ENCODE measurements around the gene CRIM1. TPM values are rescaled to one million over a fixed set of nuclear protein-coding genes. Genes with fewer than 3 reads are reported as not detected.
A peak's percentile ranks its signal among the peaks of the same experiment; 100 is the strongest.

The CRIM1 gene
- total and polyA plus RNA-seq, 2 donors (not counting 1 experiment from before 2014, with no cell fraction given): 364 to 661 TPM

DNA sequence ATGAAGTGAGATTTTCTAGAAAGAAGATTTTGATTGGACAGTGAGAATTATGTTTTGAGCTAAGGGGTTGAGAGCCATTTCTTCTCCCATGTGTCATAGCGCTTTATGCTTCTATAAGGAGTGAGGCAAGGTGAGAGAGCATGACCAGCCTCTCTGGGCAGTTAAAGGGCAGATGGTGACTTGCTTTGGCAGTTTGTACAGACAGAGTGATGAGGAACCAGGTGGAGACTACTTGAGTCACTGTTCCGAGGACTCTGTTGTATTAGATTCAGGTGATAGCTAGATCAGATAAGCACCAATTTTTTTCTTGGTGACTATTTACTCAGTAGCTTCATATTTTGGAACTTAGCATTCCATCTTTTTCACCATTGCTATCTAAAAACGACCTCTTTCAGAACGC is 4.5 kb downstream of the CRIM1 start:
- Histone ChIP-seq H3K9ac (ENCODE audit: insufficient read depth, low read length) (peak overlapping the region; percentile 26), H3K36me3 (ENCODE audit: control insufficient read depth, insufficient read depth, low read length) (peaks cover 1% of the 10 kb centered on the region), H2AFZ (ENCODE audit: low read length) (no peak overlapping the region), H3K79me2 (ENCODE audit: control insufficient read depth, insufficient read depth, low read length) (peaks cover 96% of the 10 kb centered on the region), H3K4me3 (replicated peaks in 1 of 4; ENCODE audit: control extremely low read depth in 1 of 4, insufficient read depth in 1 of 4, low read depth in 3 of 4, low read length in 4 of 4) (peak overlapping the region in 3 of 4 experiments; percentile 79 to 84 (median 82)), H3K9me3 (ENCODE audit: control insufficient read depth, insufficient read depth, low read depth, low read length) (no peaks in the 10 kb centered on the region), H3K27ac (ENCODE audit: insufficient read depth, low read length) (peak overlapping the region; percentile 40), H3K27me3 (ENCODE audit: control insufficient read depth, insufficient read depth, low read length) (no peaks in the 10 kb centered on the region), H3K4me2 (ENCODE audit: extremely low read depth, insufficient read depth, low read length) (peak overlapping the region; percentile 80), H3K4me1 (ENCODE audit: control insufficient read depth, extremely low read depth, insufficient read depth, low read length) (peaks cover 18% of the 10 kb centered on the region), H4K20me1 (ENCODE audit: control insufficient read depth, extremely low read depth, insufficient read depth, low read length) (peaks cover 8% of the 10 kb centered on the region)
- no peak for DNase-seq (ENCODE audit: low read depth in 2 of 2)
- no peak for TF ChIP-seq EZH2 (IDR thresholded peaks at IDR 0.05; ENCODE audit: low read length, missing control alignments)
- TF ChIP-seq, protein P1, sequence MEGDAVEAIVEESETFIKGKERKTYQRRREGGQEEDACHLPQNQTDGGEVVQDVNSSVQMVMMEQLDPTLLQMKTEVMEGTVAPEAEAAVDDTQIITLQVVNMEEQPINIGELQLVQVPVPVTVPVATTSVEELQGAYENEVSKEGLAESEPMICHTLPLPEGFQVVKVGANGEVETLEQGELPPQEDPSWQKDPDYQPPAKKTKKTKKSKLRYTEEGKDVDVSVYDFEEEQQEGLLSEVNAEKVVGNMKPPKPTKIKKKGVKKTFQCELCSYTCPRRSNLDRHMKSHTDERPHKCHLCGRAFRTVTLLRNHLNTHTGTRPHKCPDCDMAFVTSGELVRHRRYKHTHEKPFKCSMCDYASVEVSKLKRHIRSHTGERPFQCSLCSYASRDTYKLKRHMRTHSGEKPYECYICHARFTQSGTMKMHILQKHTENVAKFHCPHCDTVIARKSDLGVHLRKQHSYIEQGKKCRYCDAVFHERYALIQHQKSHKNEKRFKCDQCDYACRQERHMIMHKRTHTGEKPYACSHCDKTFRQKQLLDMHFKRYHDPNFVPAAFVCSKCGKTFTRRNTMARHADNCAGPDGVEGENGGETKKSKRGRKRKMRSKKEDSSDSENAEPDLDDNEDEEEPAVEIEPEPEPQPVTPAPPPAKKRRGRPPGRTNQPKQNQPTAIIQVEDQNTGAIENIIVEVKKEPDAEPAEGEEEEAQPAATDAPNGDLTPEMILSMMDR (conservative IDR thresholded peaks at IDR 0.05 in 1 of 2, IDR thresholded peaks at IDR 0.05 in 1 of 2; ENCODE audit: low read depth in 1 of 2, low read length in 2 of 2): no peak

DNA sequence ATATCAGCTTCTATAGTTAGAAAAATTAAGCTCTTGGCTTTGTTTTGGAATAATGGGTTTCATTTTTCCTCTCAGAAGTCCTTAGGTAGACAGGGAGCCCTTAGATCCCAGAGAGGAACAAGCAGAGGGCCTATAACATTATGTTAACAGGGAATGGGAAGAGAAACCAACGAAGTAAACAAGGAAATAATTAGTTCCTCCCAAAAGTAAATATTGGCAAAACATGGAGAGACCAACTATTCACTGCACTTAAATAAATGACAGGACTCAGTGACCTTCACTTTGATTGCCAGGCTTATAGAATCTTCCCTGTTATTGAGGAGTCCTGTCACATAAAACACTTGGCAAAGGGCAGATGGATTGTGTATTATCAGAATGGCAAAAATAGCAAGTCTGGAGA is 5.3 kb downstream of the CRIM1 start:
- Histone ChIP-seq H2AFZ (ENCODE audit: low read length) (no peak overlapping the region), H3K9ac (ENCODE audit: insufficient read depth, low read length) (no peak overlapping the region), H3K9me3 (ENCODE audit: control insufficient read depth, insufficient read depth, low read depth, low read length) (no peaks in the 10 kb centered on the region), H3K27ac (ENCODE audit: insufficient read depth, low read length) (peak overlapping the region; percentile 26), H3K79me2 (ENCODE audit: control insufficient read depth, insufficient read depth, low read length) (peaks cover 99% of the 10 kb centered on the region), H4K20me1 (ENCODE audit: control insufficient read depth, extremely low read depth, insufficient read depth, low read length) (peaks cover 8% of the 10 kb centered on the region), H3K36me3 (ENCODE audit: control insufficient read depth, insufficient read depth, low read length) (peaks cover 1% of the 10 kb centered on the region), H3K4me2 (ENCODE audit: extremely low read depth, insufficient read depth, low read length) (peak overlapping the region; percentile 76), H3K4me3 (replicated peaks in 1 of 4; ENCODE audit: control extremely low read depth in 1 of 4, insufficient read depth in 1 of 4, low read depth in 3 of 4, low read length in 4 of 4) (peak overlapping the region in 3 of 4 experiments; percentile 5 to 17 (median 7)), H3K4me1 (ENCODE audit: control insufficient read depth, extremely low read depth, insufficient read depth, low read length) (peaks cover 21% of the 10 kb centered on the region), H3K27me3 (ENCODE audit: control insufficient read depth, insufficient read depth, low read length) (no peaks in the 10 kb centered on the region)
- TF ChIP-seq EZH2 (IDR thresholded peaks at IDR 0.05; ENCODE audit: low read length, missing control alignments): no peak
- TF ChIP-seq, protein P1 (conservative IDR thresholded peaks at IDR 0.05 in 1 of 2, IDR thresholded peaks at IDR 0.05 in 1 of 2; ENCODE audit: low read depth in 1 of 2, low read length in 2 of 2): no peak
- DNase-seq (ENCODE audit: low read depth in 2 of 2): no peak

DNA sequence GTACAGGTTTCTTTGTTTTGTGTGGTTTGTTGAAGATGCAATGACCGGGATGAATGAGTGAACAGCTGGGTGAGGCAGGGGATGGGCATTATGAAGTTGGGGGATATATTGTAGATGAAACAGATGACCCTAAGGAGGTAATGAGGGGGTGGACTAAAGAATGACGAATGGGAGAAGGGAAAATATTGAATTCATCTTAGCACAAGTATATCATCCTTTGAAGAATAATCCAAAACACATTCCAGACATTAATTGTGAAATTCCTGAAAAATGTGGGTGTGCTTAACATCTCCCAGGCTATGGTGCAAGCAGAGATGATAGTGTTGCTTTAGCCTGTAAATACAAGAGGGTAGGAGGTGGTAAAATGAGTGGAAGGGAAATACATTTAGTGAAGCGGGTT is 5.8 kb downstream of the CRIM1 start:
- H3K79me2 ChIP-seq (ENCODE audit: control insufficient read depth, insufficient read depth, low read length): peaks cover 100% of the 10 kb centered on the region
- peak overlapping the region; percentile 76 for H3K4me2 ChIP-seq (ENCODE audit: extremely low read depth, insufficient read depth, low read length)
- peak in 1 of 2 donors; percentile 69 for DNase-seq (ENCODE audit: low read depth in 2 of 2)
- no peaks in the 10 kb centered on the region for H3K9me3 ChIP-seq (ENCODE audit: control insufficient read depth, insufficient read depth, low read depth, low read length)
- no peaks in the 10 kb centered on the region for H3K27me3 ChIP-seq (ENCODE audit: control insufficient read depth, insufficient read depth, low read length)
- peaks cover 23% of the 10 kb centered on the region for H3K4me1 ChIP-seq (ENCODE audit: control insufficient read depth, extremely low read depth, insufficient read depth, low read length)
- peak overlapping the region; percentile 63 for H3K27ac ChIP-seq (ENCODE audit: insufficient read depth, low read length)
- peaks cover 8% of the 10 kb centered on the region for H4K20me1 ChIP-seq (ENCODE audit: control insufficient read depth, extremely low read depth, insufficient read depth, low read length)
- TF ChIP-seq, protein P1 (conservative IDR thresholded peaks at IDR 0.05 in 1 of 2, IDR thresholded peaks at IDR 0.05 in 1 of 2; ENCODE audit: low read depth in 1 of 2, low read length in 2 of 2): no peak
- TF ChIP-seq EZH2 (IDR thresholded peaks at IDR 0.05; ENCODE audit: low read length, missing control alignments): no peak
- H3K9ac ChIP-seq (ENCODE audit: insufficient read depth, low read length): no peak overlapping the region
- H3K36me3 ChIP-seq (ENCODE audit: control insufficient read depth, insufficient read depth, low read length): peaks cover 1% of the 10 kb centered on the region
- H3K4me3 ChIP-seq (replicated peaks in 1 of 4; ENCODE audit: control extremely low read depth in 1 of 4, insufficient read depth in 1 of 4, low read depth in 3 of 4, low read length in 4 of 4): peak overlapping the region in 3 of 4 experiments; percentile 5 to 17 (median 7)
- H2AFZ ChIP-seq (ENCODE audit: low read length): no peak overlapping the region

Data from fibroblast of lung (primary cell).